ENCODE data around the gene NACA2. TPM values are rescaled to one million over a fixed set of nuclear protein-coding genes. Genes with fewer than 3 reads are reported as not detected.

NACA2 gene
- total RNA-seq, 1 experiment from 2014 or later, result not detected

DNA sequence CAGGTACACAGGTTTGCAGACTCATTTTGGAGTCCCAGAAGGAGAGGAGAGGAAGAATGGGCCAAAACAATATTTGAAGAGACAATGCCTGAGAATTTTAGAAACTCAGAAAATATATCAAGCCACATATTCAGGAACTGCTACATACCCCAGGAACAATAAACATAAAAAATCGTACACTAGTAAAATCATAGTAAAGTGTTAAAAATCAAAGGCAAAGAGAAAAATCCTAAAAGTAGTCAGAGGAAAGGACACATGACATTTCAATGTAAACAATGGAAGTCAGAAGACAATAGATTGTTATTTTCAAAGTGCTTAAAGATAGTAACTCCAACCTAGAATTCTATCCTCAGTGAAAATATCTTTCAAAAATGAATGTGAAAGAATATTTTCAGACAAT, 28.5 kb upstream of the NACA2 start:
- no peaks in the 10 kb centered on the region for H3K9me2 ChIP-seq (ENCODE audit: insufficient read depth)
- no peak overlapping the region for H3K4me3 ChIP-seq (replicated peaks in 1 of 2; ENCODE audit: low read depth in 1 of 2, low read length in 2 of 2)
- DNase-seq (ENCODE audit: low read depth, low spot score) (peak; percentile 23), ATAC-seq (no peak)
- H3K27me3 ChIP-seq (ENCODE audit: insufficient read depth, low read length), result no peaks in the 10 kb centered on the region
- RAD21 ChIA-PET (ENCODE audit: low non-redundant PET in 1 of 2, low total read pairs in 2 of 2, uncharacterized antibody in 2 of 2, unreplicated experiment in 2 of 2), result no interaction called here
- H3K4me1 ChIP-seq (ENCODE audit: control insufficient read depth in 1 of 2, insufficient read depth in 2 of 2, low read length in 2 of 2), result peaks cover 0 to 5% of the 10 kb centered on the region in 2 experiments; a peak in 3 of 4 replicates
- H3K9ac ChIP-seq (ENCODE audit: low read length), result no peak overlapping the region
- TF ChIP-seq EZH2 (IDR thresholded peaks at IDR 0.05) (no peak), CBX3 (IDR thresholded peaks at IDR 0.05; ENCODE audit: low read depth) (peak; percentile 97)
- H4K20me1 ChIP-seq (ENCODE audit: insufficient read depth), result no peaks in the 10 kb centered on the region
- no peak overlapping the region for H3K4me2 ChIP-seq (ENCODE audit: low read length)
- CTCF ChIA-PET, result no interaction called here
- intact Hi-C loops (cut with micrococcal nuclease), result no loop called here
- no peaks in the 10 kb centered on the region for H3K79me2 ChIP-seq (ENCODE audit: insufficient read depth, low read length)
- H2AFZ ChIP-seq (ENCODE audit: low read depth, low read length, poor library complexity, severe bottlenecking), result no peak overlapping the region
- BruUV-seq (replicated peaks), result no TSS peak
- POLR2A ChIA-PET, result no interaction called here
- no peak overlapping the region for H3K27ac ChIP-seq (ENCODE audit: low read depth, low read length)
- H3K36me3 ChIP-seq (ENCODE audit: control insufficient read depth in 1 of 2, insufficient read depth in 2 of 2, low read length in 2 of 2), result no peaks in the 10 kb centered on the region
- H3K9me3 ChIP-seq (ENCODE audit: control insufficient read depth in 1 of 2, insufficient read depth in 1 of 2, low read depth in 1 of 2, low read length in 2 of 2), result peaks cover 12 to 16% of the 10 kb centered on the region in 2 experiments; a peak in 3 of 4 replicates

DNA sequence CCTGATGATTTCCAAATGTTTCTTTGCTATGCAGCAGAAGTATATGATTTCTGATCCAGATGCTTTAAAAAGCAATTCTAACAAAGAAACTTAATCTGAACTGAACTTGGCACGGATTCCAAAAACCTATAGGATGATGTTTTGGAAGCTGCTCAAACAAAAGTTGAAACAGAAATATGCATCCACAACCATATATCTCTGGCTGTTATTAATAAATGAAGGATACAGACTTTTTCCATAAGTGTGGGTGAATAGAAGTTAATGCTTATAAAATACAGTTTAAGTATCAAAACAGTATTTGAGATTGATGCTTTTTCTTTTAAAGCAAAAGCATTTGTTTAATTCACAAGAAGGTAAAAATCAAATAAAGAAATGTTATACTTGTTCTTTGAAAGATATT, 27.9 kb upstream of the NACA2 start:
- DNase-seq (ENCODE audit: low read depth, low spot score) (no peak), ATAC-seq (no peak)
- H4K20me1 ChIP-seq (ENCODE audit: insufficient read depth), result no peaks in the 10 kb centered on the region
- peaks cover 12 to 16% of the 10 kb centered on the region in 2 experiments; a peak in 3 of 4 replicates for H3K9me3 ChIP-seq (ENCODE audit: control insufficient read depth in 1 of 2, insufficient read depth in 1 of 2, low read depth in 1 of 2, low read length in 2 of 2)
- no peak overlapping the region for H3K27ac ChIP-seq (ENCODE audit: low read depth, low read length)
- no peak overlapping the region for H2AFZ ChIP-seq (ENCODE audit: low read depth, low read length, poor library complexity, severe bottlenecking)
- ChIA-PET POLR2A (no interaction called here), CTCF (no interaction called here), RAD21 (ENCODE audit: low non-redundant PET in 1 of 2, low total read pairs in 2 of 2, uncharacterized antibody in 2 of 2, unreplicated experiment in 2 of 2) (no interaction called here)
- peaks cover 0 to 5% of the 10 kb centered on the region in 2 experiments; a peak in 3 of 4 replicates for H3K4me1 ChIP-seq (ENCODE audit: control insufficient read depth in 1 of 2, insufficient read depth in 2 of 2, low read length in 2 of 2)
- no peaks in the 10 kb centered on the region for H3K9me2 ChIP-seq (ENCODE audit: insufficient read depth)
- no peak overlapping the region for H3K4me2 ChIP-seq (ENCODE audit: low read length)
- no peak overlapping the region for H3K4me3 ChIP-seq (replicated peaks in 1 of 2; ENCODE audit: low read depth in 1 of 2, low read length in 2 of 2)
- no peaks in the 10 kb centered on the region for H3K27me3 ChIP-seq (ENCODE audit: insufficient read depth, low read length)
- intact Hi-C loops (cut with micrococcal nuclease), result no loop called here
- no peak for TF ChIP-seq EZH2phosphoT487 (IDR thresholded peaks at IDR 0.05; ENCODE audit: borderline replicate concordance)
- TF ChIP-seq ZFX (IDR thresholded peaks at IDR 0.05), result no peak
- TF ChIP-seq, protein P1, sequence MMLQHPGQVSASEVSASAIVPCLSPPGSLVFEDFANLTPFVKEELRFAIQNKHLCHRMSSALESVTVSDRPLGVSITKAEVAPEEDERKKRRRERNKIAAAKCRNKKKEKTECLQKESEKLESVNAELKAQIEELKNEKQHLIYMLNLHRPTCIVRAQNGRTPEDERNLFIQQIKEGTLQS (IDR thresholded peaks at IDR 0.05), result no peak
- TF ChIP-seq, protein P2, sequence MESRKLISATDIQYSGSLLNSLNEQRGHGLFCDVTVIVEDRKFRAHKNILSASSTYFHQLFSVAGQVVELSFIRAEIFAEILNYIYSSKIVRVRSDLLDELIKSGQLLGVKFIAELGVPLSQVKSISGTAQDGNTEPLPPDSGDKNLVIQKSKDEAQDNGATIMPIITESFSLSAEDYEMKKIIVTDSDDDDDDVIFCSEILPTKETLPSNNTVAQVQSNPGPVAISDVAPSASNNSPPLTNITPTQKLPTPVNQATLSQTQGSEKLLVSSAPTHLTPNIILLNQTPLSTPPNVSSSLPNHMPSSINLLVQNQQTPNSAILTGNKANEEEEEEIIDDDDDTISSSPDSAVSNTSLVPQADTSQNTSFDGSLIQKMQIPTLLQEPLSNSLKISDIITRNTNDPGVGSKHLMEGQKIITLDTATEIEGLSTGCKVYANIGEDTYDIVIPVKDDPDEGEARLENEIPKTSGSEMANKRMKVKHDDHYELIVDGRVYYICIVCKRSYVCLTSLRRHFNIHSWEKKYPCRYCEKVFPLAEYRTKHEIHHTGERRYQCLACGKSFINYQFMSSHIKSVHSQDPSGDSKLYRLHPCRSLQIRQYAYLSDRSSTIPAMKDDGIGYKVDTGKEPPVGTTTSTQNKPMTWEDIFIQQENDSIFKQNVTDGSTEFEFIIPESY (IDR thresholded peaks at IDR 0.05; ENCODE audit: extremely low read depth, insufficient replicate concordance, low read length), result no peak
- TF ChIP-seq FOSL1 (IDR thresholded peaks at IDR 0.05; ENCODE audit: low read depth), result no peak
- no peak for TF ChIP-seq POLR2AphosphoS5 (IDR thresholded peaks at IDR 0.05; ENCODE audit: low read depth, low read length)
- TF ChIP-seq ZNF274 (IDR thresholded peaks at IDR 0.05; ENCODE audit: low read depth, low read length), result no peak
- H3K9ac ChIP-seq (ENCODE audit: low read length), result no peak overlapping the region
- H3K79me2 ChIP-seq (ENCODE audit: insufficient read depth, low read length), result no peaks in the 10 kb centered on the region
- BruUV-seq (replicated peaks), result no TSS peak
- H3K36me3 ChIP-seq (ENCODE audit: control insufficient read depth in 1 of 2, insufficient read depth in 2 of 2, low read length in 2 of 2), result no peaks in the 10 kb centered on the region
